Measurements from ENCODE around the gene MYH10.

Gene MYH10

DNA sequence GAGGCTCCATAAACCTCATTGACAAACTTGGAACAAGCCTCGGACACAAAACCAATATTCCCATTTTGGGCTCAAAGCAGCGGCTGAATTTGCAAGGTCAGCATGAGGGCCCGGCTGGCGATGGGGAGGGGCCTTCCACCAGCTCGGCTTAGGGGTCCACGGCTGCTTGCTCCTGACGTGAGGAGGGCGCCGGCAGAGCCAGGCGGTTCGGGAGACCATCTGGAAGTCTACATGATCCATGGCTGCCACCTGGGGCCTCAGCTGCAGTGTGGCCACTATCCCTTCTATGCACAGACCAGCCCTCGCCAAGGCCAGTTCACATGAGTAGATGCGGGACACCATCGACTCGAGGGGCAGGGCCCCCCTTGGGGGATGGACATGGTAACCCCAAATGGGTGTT lies 155.7 kb downstream of the MYH10 start:
- TF ChIP-seq, protein P1, sequence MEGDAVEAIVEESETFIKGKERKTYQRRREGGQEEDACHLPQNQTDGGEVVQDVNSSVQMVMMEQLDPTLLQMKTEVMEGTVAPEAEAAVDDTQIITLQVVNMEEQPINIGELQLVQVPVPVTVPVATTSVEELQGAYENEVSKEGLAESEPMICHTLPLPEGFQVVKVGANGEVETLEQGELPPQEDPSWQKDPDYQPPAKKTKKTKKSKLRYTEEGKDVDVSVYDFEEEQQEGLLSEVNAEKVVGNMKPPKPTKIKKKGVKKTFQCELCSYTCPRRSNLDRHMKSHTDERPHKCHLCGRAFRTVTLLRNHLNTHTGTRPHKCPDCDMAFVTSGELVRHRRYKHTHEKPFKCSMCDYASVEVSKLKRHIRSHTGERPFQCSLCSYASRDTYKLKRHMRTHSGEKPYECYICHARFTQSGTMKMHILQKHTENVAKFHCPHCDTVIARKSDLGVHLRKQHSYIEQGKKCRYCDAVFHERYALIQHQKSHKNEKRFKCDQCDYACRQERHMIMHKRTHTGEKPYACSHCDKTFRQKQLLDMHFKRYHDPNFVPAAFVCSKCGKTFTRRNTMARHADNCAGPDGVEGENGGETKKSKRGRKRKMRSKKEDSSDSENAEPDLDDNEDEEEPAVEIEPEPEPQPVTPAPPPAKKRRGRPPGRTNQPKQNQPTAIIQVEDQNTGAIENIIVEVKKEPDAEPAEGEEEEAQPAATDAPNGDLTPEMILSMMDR (conservative IDR thresholded peaks at IDR 0.05): no peak
- H3K27ac ChIP-seq: no peak overlapping the region

DNA sequence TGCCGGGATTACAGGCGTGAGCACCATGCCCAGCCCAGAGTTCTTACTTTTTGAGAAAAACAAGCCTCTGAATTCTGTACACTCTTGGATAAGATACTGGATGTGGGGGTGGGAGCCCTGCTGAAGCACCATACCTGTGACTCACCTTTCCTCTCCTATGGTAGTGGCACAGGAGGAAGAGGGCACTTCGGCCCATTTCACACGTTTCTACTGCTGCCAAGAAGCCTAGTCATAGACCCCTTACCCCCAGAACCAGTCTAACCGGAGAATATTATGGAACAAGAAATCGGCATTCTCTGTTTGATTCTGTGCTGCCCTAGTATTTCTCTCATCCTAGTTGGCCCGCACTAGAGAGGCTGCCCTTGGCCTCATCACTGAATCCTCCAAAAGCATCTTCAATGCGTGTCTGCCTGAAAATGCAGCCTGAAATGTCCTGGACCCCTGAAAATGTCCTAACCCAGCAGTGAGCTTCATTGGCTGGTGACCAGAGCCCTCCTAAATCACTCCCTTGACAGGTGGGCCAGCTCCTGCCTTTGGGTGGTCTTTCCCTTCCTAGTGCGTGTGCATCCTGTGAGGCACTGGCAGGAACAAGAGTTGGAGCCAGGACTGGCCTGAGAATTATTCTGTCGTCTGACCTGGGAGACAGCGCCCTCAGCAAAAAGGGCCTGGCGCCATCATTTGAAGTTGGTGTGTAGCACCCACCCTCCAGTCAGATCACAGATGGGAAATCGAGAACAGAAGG lies 156.9 kb downstream of the MYH10 start:
- TF ChIP-seq, protein P1 (conservative IDR thresholded peaks at IDR 0.05): no peak
- H3K27ac ChIP-seq: no peak overlapping the region

DNA sequence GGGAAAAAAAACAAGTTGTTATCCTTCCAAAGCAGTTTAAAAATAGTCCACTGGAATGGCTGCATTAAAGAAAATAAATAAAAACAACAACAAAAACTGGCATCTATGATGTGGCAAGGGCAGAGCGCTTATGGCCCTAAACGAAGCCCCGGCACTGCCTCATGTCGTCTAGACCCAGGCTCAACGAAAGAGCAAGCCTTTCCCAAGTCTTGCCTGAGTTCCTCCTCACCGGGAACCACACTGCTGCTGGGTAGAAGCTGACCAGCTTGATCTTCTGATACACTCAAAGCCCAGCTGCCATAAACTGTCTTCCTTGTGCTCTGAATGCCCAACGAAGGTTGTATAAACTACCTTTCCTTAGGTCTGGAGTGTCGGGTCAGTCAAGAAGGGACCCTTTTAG lies 157.9 kb downstream of the MYH10 start:
- TF ChIP-seq, protein P1 (conservative IDR thresholded peaks at IDR 0.05): no peak
- H3K27ac ChIP-seq: no peak overlapping the region

DNA sequence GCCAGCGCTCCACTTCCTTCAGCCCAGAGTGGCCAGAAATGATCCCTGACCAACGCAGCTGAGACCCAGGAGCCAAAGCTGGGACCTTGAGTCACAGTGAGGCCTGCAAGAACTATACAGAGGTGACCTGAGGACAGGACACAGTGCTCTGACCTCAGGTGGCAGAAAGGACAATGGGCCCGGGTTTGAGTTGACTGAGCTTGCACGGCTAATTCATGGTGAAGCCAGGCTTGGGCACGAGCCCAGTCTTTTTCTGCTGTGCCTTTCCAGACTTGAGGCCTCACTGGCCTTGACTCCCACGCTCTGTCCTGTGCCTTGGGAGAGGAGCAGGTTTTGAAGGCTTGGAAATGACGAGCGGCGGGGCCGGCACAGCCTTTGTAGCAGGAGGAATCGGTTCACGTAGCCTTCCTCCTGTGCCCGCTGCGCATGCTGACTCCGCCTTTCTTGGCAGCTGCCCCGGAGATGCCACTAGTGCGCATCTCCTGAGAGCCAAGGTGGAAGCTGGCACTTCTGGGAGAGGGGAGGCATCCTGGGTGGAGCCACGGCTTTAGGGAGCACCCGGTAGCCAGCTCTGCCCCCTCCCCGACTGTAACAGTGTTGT lies 160.0 kb downstream of the MYH10 start:
- H3K27ac ChIP-seq: peak overlapping the region; percentile 72
- TF ChIP-seq, protein P1 (conservative IDR thresholded peaks at IDR 0.05): no peak

DNA sequence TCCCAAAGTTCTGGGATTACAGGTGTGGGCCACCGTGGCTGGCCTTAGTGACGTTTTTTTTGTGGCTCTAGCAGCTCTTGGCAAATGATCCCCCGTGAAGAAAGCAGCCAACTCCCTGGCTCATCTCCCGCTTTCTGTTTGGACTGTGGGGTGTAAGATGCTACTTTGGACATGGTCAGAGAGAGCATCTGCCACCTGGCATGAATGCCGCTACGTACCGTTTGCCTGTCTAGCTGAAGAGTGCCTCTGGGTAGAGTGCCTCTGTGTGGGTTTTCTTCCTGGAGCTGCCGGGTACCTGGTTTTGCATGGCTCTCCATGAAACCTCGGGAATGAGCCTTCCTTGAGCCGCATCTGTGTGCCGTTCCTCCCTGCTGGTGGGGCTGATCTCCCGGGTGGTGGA lies 160.6 kb downstream of the MYH10 start:
- TF ChIP-seq, protein P1 (conservative IDR thresholded peaks at IDR 0.05): no peak
- H3K27ac ChIP-seq: peak overlapping the region; percentile 72

DNA sequence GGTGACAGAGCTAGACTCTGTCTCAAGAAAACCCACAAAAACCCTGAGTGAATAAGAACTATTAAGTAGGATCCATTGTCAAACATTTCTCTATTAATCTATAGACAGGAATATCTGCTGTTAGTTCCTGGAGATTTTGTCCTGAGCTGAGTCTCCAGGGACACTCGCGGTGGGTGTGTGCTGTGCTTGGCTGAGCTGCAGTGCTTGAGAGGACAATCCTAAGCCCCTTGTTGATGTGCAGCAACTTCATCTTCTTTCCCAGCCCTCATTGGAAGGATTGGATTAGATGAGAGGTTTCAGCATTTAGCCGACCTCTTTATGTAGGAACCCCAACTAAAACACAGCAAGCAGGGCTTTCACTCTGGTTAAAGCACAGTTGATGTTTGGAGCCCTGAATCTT lies 161.5 kb downstream of the MYH10 start:
- peak overlapping the region; percentile 72; the same call in 1 of the 2 replicates for H3K27ac ChIP-seq
- TF ChIP-seq, protein P1 (conservative IDR thresholded peaks at IDR 0.05): no peak

DNA sequence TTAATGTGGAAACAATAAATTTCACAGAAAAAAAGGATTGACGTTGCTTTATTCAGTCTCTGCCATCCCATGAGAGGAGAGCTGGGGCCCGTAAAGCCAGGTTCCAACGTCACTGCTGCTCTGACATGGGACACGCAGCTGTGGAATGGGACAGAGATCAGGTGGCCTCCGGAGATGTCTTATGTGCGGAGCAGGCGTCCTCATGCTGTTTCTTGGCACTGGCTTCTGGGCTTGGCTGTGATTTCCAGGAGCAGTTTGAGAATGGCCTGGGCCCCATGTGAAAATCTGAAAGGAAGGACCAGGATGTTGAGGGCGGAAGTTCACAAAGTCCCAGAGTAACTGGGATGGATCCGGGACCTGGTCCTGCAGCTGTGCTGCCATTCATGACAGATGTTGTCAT lies 162.4 kb downstream of the MYH10 start:
- TF ChIP-seq, protein P1 (conservative IDR thresholded peaks at IDR 0.05): no peak

More for the DNA sequence above, 162.4 kb downstream of the MYH10 start:
- no peak overlapping the region for H3K27ac ChIP-seq
